Lower lobe of right lung (tissue), 2 donors: ENCODE measurements around the gene SOAT2. TPM values are rescaled to one million over a fixed set of nuclear protein-coding genes. Genes with fewer than 3 reads are reported as not detected.

Experiments used
- ATAC-seq, 2 donors: fragments of 200-7000 bp; cut with Tn5 transposase; one replicate each; pipeline ENCODE4 v1.9.1; 2020 to 2022; ENCODE audit warnings: mild to moderate bottlenecking in 2 of 2, moderate library complexity in 2 of 2
- DNase-seq: peaks from one replicate; pipeline ENCODE4 v3.0.0-alpha.2; 2020
- H3K27ac ChIP-seq: fragments of 200-600 bp; one replicate; pipeline ENCODE4 v1.8.0; 2022
- H3K27me3 ChIP-seq: fragments of 200-600 bp; one replicate; pipeline ENCODE4 v1.8.0; 2022; ENCODE audit warnings: low read depth
- H3K36me3 ChIP-seq: fragments of 200-600 bp; one replicate; pipeline ENCODE4 v1.8.0; 2022; ENCODE audit warnings: mild to moderate bottlenecking
- H3K4me1 ChIP-seq: fragments of 200-600 bp; one replicate; pipeline ENCODE4 v1.8.0; 2022
- H3K4me3 ChIP-seq: fragments of 200-600 bp; one replicate; pipeline ENCODE4 v1.8.0; 2022; ENCODE audit warnings: mild to moderate bottlenecking
- H3K9me3 ChIP-seq: fragments of 200-600 bp; one replicate; pipeline ENCODE4 v1.8.0; 2022
- CTCF ChIP-seq: fragments of 200-600 bp; IDR thresholded peaks from one replicate; pipeline ENCODE4 v1.8.0; 2022; ENCODE audit warnings: antibody characterized with exemption, mild to moderate bottlenecking
- intact Hi-C: fragments of 100-400 bp; cut with DNase I; formaldehyde crosslinking; loops from one replicate; pipeline ENCODE4 v1.11.0; 2022
- microRNA-seq: library from miRNA; unstranded; fragments of <30 nt; microRNA quantifications from one replicate; pipeline ENCODE4 v1.2.0, GENCODE V29; 2020; ENCODE audit warnings: borderline number of aligned reads
- total RNA-seq: library from RNA; stranded (reverse); fragmentation: NEBNext Ultra II Directional; extraction: Animal tissue kit (Norgen Biotek cat#: 25700); gene quantifications from one replicate; pipeline ENCODE4 v1.2.1, GENCODE V29; 2021
- donor health status: DM: no; HTN: yes; CAD: no; lungs with severe emphysema.

SOAT2 gene
- total RNA-seq, 1 donor from 2014 or later = not detected

GRCh38 chr12:53170215-53170614 lies 66.9 kb downstream of the SOAT2 start:
- peaks cover 1% of the 10 kb centered on the region for H3K4me1 ChIP-seq
- no peak overlapping the region for H3K4me3 ChIP-seq
- no peak for DNase-seq
- H3K27ac ChIP-seq = no peak overlapping the region
- H3K9me3 ChIP-seq = no peaks in the 10 kb centered on the region
- no peak for ATAC-seq
- no peak for TF ChIP-seq CTCF
- H3K36me3 ChIP-seq = peaks cover 18% of the 10 kb centered on the region
- no peaks in the 10 kb centered on the region for H3K27me3 ChIP-seq
- intact Hi-C loops = no loop called here

- H3K36me3 ChIP-seq = peaks cover 18% of the 10 kb centered on the region
- no peak for ATAC-seq
- no peaks in the 10 kb centered on the region for H3K27me3 ChIP-seq
- no peaks in the 10 kb centered on the region for H3K9me3 ChIP-seq
- no peak for TF ChIP-seq CTCF
- no peak overlapping the region for H3K4me3 ChIP-seq
- intact Hi-C loops = no loop called here
- H3K4me1 ChIP-seq = peaks cover 5% of the 10 kb centered on the region
- DNase-seq = no peak
- no peak overlapping the region for H3K27ac ChIP-seq
Observed at GRCh38 chr12:53170876-53171724, 67.8 kb downstream of the SOAT2 start.

GRCh38 chr12:53171725-53172329 lies 68.5 kb downstream of the SOAT2 start:
- H3K9me3 ChIP-seq = no peaks in the 10 kb centered on the region
- DNase-seq (no peak), ATAC-seq (no peak)
- H3K4me1 ChIP-seq = peaks cover 5% of the 10 kb centered on the region
- H3K36me3 ChIP-seq = peaks cover 18% of the 10 kb centered on the region
- no peak overlapping the region for H3K4me3 ChIP-seq
- H3K27me3 ChIP-seq = no peaks in the 10 kb centered on the region
- no peak overlapping the region for H3K27ac ChIP-seq
- intact Hi-C loops = no loop called here
- no peak for TF ChIP-seq CTCF

- Histone ChIP-seq H3K27ac (no peak overlapping the region), H3K36me3 (peaks cover 18% of the 10 kb centered on the region), H3K4me1 (peaks cover 5% of the 10 kb centered on the region), H3K9me3 (no peaks in the 10 kb centered on the region), H3K4me3 (no peak overlapping the region), H3K27me3 (no peaks in the 10 kb centered on the region)
- intact Hi-C loops = no loop called here
- DNase-seq = no peak
- no peak for TF ChIP-seq CTCF
- ATAC-seq = no peak
Observed at GRCh38 chr12:53172352-53172751, 69.1 kb downstream of the SOAT2 start.

GRCh38 chr12:53173085-53173715 lies 69.9 kb downstream of the SOAT2 start:
- no peak for TF ChIP-seq CTCF
- Histone ChIP-seq H3K27ac (no peak overlapping the region), H3K4me3 (no peak overlapping the region), H3K9me3 (no peaks in the 10 kb centered on the region), H3K4me1 (peaks cover 5% of the 10 kb centered on the region), H3K36me3 (peaks cover 18% of the 10 kb centered on the region), H3K27me3 (no peaks in the 10 kb centered on the region)
- DNase-seq = no peak
- no peak for ATAC-seq
- intact Hi-C loops = no loop called here

Small RNAs within 50 kb of the gene (microRNA-seq; reads per million reads assigned to microRNA genes)
- not detected for gene MIR6757

Other genes starting within 250 kb of the SOAT2 start
- 139 TPM for gene KRT8, start 198.4 kb upstream of the SOAT2 start, total RNA-seq
- 140 TPM for gene KRT18, start 154.4 kb upstream of the SOAT2 start, total RNA-seq
- gene EIF4B, start 97.0 kb upstream of the SOAT2 start, total RNA-seq = 453 TPM
- 186 TPM for gene TNS2, start 53.4 kb upstream of the SOAT2 start, total RNA-seq
- 47.9 TPM for gene SPRYD3, start 24.1 kb upstream of the SOAT2 start, total RNA-seq
- gene IGFBP6, start 5.8 kb upstream of the SOAT2 start, total RNA-seq = 58.5 TPM
- gene ZNF740, start 77.2 kb downstream of the SOAT2 start, total RNA-seq = 49.5 TPM
- 39.2 TPM for gene CSAD, start 77.4 kb downstream of the SOAT2 start, total RNA-seq
- 9.7 TPM for gene ITGB7, start 103.8 kb downstream of the SOAT2 start, total RNA-seq
- 30.1 TPM for gene RARG, start 128.7 kb downstream of the SOAT2 start, total RNA-seq
- 2.2 TPM for gene ESPL1, start 164.8 kb downstream of the SOAT2 start, total RNA-seq
- 474 TPM for gene PFDN5, start 192.1 kb downstream of the SOAT2 start, total RNA-seq
- 35.3 TPM for gene MYG1, start 196.2 kb downstream of the SOAT2 start, total RNA-seq
- 45.2 TPM for gene AAAS, start 218.1 kb downstream of the SOAT2 start, total RNA-seq
- not detected for gene SP7, start 232.9 kb downstream of the SOAT2 start, total RNA-seq